GM12865 (cell line): ENCODE measurements around the gene CBFA2T3.

Source experiments
- DNase-seq: peaks from one replicate; pipeline ENCODE4 v3.0.0; 2010; ENCODE audit warnings: low read depth
- H3K4me3 ChIP-seq: 2 replicates; pipeline ENCODE4 v1.5.1; 2011; ENCODE audit warnings: mild to moderate bottlenecking, low read depth, low read length, control low read depth
- TF ChIP-seq, protein P1 (sequence below): IDR thresholded peaks from 2 replicates; pipeline ENCODE4 v1.5.1; 2011; ENCODE audit warnings: low read length, control low read depth, low read depth, inconsistent platforms; ENCODE audit not compliant: insufficient read depth; ENCODE audit errors: missing control alignments

Gene CBFA2T3

GRCh38 chr16:88874938-88875599, 101.9 kb downstream of the CBFA2T3 start:
- DNase-seq = no peak
- TF ChIP-seq, protein P1, sequence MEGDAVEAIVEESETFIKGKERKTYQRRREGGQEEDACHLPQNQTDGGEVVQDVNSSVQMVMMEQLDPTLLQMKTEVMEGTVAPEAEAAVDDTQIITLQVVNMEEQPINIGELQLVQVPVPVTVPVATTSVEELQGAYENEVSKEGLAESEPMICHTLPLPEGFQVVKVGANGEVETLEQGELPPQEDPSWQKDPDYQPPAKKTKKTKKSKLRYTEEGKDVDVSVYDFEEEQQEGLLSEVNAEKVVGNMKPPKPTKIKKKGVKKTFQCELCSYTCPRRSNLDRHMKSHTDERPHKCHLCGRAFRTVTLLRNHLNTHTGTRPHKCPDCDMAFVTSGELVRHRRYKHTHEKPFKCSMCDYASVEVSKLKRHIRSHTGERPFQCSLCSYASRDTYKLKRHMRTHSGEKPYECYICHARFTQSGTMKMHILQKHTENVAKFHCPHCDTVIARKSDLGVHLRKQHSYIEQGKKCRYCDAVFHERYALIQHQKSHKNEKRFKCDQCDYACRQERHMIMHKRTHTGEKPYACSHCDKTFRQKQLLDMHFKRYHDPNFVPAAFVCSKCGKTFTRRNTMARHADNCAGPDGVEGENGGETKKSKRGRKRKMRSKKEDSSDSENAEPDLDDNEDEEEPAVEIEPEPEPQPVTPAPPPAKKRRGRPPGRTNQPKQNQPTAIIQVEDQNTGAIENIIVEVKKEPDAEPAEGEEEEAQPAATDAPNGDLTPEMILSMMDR = no peak

DNA sequence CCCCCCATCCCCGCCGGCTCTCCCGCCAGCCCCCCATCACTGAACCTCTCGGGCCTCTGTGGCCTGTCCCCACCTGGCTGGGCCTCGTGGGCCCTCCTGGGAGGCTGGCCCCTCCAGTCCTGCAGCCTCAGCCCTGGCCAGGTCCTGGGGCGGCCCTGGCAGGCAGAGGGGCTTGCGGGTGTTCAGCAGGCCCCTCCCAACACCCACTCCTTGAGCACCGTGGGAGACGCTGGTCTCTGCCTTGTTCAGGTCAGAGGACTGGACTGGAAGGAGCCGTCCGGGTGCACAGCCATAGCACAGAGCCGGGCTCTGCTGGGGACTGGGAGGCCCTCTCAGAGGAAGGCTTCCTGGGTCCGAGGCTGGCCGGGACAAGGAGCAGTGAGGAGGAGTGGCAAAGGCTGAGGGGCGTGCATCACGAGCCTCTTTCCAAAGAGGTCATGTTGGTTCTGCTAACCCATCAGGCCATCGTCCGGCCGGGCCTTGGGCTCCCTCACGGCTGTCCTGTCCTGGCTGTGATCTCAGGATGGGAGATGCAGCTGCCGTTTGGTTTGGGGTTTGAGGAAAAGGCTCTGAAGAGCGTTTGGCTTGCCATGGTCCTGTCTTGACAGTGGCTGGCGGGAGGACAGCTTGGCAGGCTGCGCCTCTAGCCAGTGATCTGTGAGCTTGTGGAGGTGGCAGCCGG, 104.2 kb downstream of the CBFA2T3 start:
- TF ChIP-seq, protein P1 = no peak
- H3K4me3 ChIP-seq = no peak overlapping the region
- no peak for DNase-seq

More at GRCh38 chr16:88874938-88875599, 101.9 kb downstream of the CBFA2T3 start:
- H3K4me3 ChIP-seq = no peak overlapping the region

GRCh38 chr16:88871730-88872416, 105.1 kb downstream of the CBFA2T3 start:
- TF ChIP-seq, protein P1 = no peak
- no peak overlapping the region for H3K4me3 ChIP-seq
- no peak for DNase-seq

DNA sequence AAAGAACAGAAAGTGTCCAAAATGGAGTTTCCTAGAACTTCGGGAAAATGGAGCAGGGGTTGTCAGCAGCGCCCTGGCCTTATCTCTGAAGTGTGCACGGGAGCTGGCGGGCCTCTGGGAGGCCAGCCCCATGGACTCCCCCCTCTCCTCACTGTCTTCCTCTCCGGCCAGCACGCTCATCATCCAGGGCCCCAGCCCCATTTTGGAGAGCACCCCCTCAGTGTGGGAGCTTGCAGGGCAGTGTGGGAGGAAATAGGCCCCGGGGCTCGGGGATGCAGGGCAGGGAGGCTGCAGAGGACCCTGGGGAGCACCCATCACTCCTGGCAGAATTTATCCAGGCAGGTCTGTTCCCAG, 105.7 kb downstream of the CBFA2T3 start:
- TF ChIP-seq, protein P1 = no peak
- no peak for DNase-seq
- no peak overlapping the region for H3K4me3 ChIP-seq

DNA sequence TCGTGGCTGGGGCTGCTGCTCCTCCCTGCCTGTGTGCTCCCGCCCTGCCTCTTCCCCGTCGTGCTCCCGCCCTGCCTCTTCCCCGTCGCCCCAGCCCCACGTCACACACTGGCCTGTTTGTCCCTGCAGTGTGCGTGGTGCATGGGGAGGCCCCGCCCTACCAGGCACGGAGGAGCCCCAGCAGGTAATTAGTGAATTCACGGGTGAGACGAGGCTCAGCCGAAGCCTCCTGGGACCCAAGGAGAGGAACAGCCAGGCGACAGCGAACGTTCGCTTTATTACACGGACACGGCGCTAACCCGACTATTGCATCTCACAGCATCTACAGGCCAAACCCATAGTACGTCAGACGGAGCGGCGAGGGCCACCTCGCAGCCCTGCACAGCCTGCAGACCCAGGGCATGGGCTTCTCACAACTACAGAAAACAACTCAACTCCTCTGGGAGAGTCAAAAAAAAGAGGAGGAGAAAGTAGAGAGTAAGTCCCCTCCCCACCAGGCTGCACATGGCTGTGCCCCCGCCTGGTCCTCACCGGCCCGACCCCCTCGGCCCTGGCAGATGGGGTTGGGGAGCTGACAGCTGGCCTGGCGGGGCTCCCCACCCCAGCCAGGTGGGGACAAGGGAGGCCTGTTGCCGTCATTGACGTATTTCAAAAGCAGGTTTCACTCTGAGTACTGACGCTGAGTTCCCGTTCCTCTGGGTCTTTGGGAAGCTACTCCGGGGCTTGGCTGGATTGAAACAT, 106.2 kb downstream of the CBFA2T3 start:
- no peak for DNase-seq
- H3K4me3 ChIP-seq = no peak overlapping the region
- TF ChIP-seq, protein P1 = no peak

DNA sequence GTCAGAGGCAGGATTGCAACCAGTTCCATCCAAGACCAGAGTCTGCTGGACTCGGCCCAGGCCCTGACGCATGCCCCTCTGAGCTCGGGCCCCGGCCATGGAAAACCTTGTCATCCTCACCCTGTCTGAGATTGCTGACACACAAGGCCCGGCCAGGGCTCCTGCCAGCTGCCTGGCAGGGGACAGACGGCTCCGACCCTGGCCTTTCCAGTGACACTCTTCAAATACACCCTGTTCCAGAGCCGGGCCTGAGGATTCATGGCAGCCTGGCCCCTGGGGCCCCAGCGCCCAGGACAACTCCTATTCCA, 107.4 kb downstream of the CBFA2T3 start:
- no peak for DNase-seq
- H3K4me3 ChIP-seq = no peak overlapping the region
- TF ChIP-seq, protein P1 = no peak
